ENCODE measurements around the gene HSPB1.
"Not testable (repeated sequence)": the region's sequence is repeated elsewhere in the genome, so short reads cannot be mapped to it uniquely, and the experiment has no call there.

The HSPB1 gene

GRCh38 chr7:76303202-76304147 is 1.0 kb downstream of the HSPB1 start:
- FAIRE-seq (peak; percentile 63), DNase-seq (ENCODE audit: insufficient read length, low spot score) (peak; percentile 85)
- TF ChIP-seq SPI1 (IDR thresholded peaks at IDR 0.05; ENCODE audit: low read depth, low read length), result 0 out of 2 replicates have a peak, but pooled peaks have one; percentile 7
- TF ChIP-seq POU2F2 (IDR thresholded peaks at IDR 0.05; ENCODE audit: low read depth, low read length), result no peak
- TF ChIP-seq POLR2AphosphoS5 (IDR thresholded peaks at IDR 0.05; ENCODE audit: low read depth, low read length), result no peak

GRCh38 chr7:76304888-76305375 is 2.5 kb downstream of the HSPB1 start:
- FAIRE-seq (no peak), DNase-seq (ENCODE audit: insufficient read length, low spot score) (no peak)
- TF ChIP-seq POLR2AphosphoS5 (IDR thresholded peaks at IDR 0.05; ENCODE audit: low read depth, low read length) (no peak), TAF1 (IDR thresholded peaks at IDR 0.05; ENCODE audit: low read depth, low read length) (no peak), POU2F2 (IDR thresholded peaks at IDR 0.05; ENCODE audit: low read depth, low read length) (no peak), PAX5 (IDR thresholded peaks at IDR 0.05; ENCODE audit: insufficient read depth, low read length, severe bottlenecking) (no peak), SPI1 (IDR thresholded peaks at IDR 0.05; ENCODE audit: low read depth, low read length) (no peak), POLR2A (IDR thresholded peaks at IDR 0.05; ENCODE audit: low read depth, low read length) (no peak)

GRCh38 chr7:76308874-76309273 is 6.4 kb downstream of the HSPB1 start:
- DNase-seq (ENCODE audit: insufficient read length, low spot score); FAIRE-seq: not testable (repeated sequence)

GRCh38 chr7:76309341-76310101 is 7.0 kb downstream of the HSPB1 start:
- DNase-seq (ENCODE audit: insufficient read length, low spot score); FAIRE-seq: not testable (repeated sequence)

GRCh38 chr7:76310102-76310957 is 7.9 kb downstream of the HSPB1 start:
- DNase-seq (ENCODE audit: insufficient read length, low spot score) (no peak), FAIRE-seq (no peak)
- no peak for TF ChIP-seq TAF1 (IDR thresholded peaks at IDR 0.05; ENCODE audit: low read depth, low read length)
- no peak for TF ChIP-seq POU2F2 (IDR thresholded peaks at IDR 0.05; ENCODE audit: low read depth, low read length)
- no peak for TF ChIP-seq PAX5 (IDR thresholded peaks at IDR 0.05; ENCODE audit: insufficient read depth, low read length, severe bottlenecking)
- TF ChIP-seq POLR2A (IDR thresholded peaks at IDR 0.05; ENCODE audit: low read depth, low read length), result no peak
- TF ChIP-seq POLR2AphosphoS5 (IDR thresholded peaks at IDR 0.05; ENCODE audit: low read depth, low read length), result no peak
- TF ChIP-seq SPI1 (IDR thresholded peaks at IDR 0.05; ENCODE audit: low read depth, low read length), result no peak

- not testable (repeated sequence) for FAIRE-seq; DNase-seq (ENCODE audit: insufficient read length, low spot score)
Observed at GRCh38 chr7:76311838-76312237, 9.4 kb downstream of the HSPB1 start.

- peak; percentile 91 for FAIRE-seq
- DNase-seq (ENCODE audit: insufficient read length, low spot score), result peak; percentile 93
- TF ChIP-seq POU2F2 (IDR thresholded peaks at IDR 0.05; ENCODE audit: low read depth, low read length), result peak; percentile 56; the same call in 1 of the 2 replicates
- no peak for TF ChIP-seq POLR2AphosphoS5 (IDR thresholded peaks at IDR 0.05; ENCODE audit: low read depth, low read length)
Observed at GRCh38 chr7:76314042-76314721, 11.7 kb downstream of the HSPB1 start.

GRCh38 chr7:76314740-76315139 is 12.3 kb downstream of the HSPB1 start:
- DNase-seq (ENCODE audit: insufficient read length, low spot score); FAIRE-seq: not testable (repeated sequence)

- no peak for TF ChIP-seq TAF1 (IDR thresholded peaks at IDR 0.05; ENCODE audit: low read depth, low read length)
- TF ChIP-seq POLR2A (IDR thresholded peaks at IDR 0.05; ENCODE audit: low read depth, low read length), result no peak
- FAIRE-seq (no peak), DNase-seq (ENCODE audit: insufficient read length, low spot score) (no peak)
Observed at GRCh38 chr7:76315364-76315763, 12.9 kb downstream of the HSPB1 start.

Data from GM12891 (cell line).